HG02884 (cell line): ENCODE data around the gene UACA.
"Not testable (repeated sequence)": the region's sequence is repeated elsewhere in the genome, so short reads cannot be mapped to it uniquely, and the experiment has no call there.

Experiments
- ATAC-seq: cut with Tn5 transposase; IDR thresholded peaks from one replicate; pipeline ENCODE4 v1.9.1; 2021; ENCODE audit warnings: mild to moderate bottlenecking, moderate library complexity; ENCODE audit not compliant: unreplicated experiment

Gene UACA

DNA sequence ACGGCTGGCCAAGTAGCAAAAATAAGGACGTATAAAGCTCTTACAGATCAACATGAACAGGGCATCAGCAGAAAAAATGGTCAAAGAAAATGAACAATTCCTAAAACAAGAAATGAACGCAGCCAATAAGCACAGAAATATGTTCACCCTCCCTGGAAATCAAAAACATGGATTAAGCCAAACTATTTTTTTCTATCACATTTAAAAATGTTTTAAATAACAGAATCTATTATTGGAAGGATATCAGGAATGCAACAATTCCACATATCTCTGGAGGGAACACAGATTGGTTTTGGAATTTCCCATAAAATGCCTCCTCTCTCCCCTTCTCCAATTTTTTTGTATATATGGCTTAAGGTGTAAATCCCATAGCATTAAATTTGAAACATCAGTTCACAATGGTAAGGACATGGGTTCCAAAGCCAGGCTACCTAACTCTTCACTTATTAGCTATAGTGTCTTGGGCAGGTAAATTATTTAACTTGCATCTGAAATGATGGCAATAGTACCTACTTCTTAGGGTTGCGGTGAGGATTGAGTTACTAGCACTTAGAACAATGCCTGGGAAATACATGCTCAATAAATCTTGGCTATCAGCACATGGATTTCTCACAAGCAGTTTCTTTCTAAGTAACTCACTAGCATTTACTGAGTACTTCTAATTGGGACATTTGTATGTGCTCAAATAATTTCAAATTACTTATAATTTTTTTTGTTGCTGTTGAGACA is 10.1 kb downstream of the UACA start:
- ATAC-seq: no peak

DNA sequence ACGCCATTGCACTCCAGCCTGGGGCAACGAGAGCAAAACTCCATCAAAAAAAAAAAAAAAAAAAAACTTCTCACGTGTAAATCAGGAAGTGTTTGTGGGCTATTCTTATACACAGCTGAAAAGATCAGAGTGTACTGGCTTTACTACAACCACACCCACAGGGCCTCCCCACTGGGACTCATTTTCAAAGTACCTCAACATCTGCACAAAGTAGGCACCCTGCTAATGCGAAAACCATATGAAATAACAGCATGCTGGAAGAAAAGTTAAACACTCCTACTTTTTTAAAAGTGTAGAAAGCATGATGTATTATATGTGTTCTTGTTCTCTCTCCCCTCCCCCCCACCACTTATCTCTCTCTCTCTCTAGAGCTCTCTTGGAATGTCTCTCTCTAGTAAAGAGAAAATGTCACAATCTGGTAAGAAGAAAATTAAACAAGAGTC is 11.1 kb downstream of the UACA start:
- ATAC-seq: no peak

DNA sequence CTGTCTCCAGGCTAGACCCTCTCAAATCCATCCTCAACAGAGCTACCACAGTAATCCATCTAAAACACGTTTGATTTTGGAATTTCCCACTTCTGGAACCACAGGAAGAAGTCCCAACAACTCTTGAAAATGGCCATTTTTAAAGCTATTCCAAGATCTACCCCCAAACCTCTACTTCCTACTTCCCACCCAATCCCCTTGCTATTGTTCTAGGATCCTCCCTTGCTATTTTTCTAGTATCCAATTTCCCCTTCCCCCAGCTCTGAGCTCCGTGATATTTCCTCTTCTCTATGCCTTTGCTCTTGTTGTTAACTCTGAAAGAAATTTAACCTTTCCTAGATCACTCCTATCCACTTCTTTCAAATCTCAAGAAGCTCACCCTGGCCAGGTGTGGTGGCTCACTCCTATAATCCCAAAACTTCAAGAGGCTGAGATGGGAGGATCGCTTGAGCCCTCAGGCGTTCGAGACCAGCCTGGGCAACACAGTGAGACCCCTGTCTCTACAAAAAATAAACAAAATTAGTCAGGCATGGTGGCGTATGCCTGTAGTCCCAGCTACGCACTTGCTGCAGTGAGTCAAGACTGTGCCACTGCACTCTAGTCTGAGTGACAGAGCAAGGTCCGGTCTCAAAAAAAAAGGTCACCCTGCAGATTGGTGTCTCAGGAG is 13.0 kb downstream of the UACA start:
- no peak for ATAC-seq

DNA sequence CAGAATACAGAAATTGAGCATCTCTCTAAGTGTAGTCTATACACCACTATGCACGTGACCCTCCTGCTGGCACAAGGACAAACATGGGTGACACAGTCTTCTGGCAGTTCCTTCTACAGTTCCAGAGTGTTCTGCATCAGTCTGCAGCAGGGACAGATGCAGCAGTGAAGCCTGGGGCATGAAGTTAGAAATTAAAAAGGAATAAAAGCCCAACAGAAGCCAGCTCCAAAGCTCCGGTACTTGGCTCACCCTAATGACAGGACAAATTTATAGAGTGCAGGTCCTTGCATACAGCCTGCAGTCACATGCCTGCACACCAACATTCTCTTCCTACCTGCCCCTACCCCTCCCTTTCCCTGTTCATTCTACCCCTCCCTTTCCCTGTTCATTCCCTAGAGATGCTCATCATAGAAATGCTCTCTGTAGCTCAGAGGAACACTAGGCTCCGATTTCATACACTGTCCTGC is 15.0 kb downstream of the UACA start:
- ATAC-seq: no peak

DNA sequence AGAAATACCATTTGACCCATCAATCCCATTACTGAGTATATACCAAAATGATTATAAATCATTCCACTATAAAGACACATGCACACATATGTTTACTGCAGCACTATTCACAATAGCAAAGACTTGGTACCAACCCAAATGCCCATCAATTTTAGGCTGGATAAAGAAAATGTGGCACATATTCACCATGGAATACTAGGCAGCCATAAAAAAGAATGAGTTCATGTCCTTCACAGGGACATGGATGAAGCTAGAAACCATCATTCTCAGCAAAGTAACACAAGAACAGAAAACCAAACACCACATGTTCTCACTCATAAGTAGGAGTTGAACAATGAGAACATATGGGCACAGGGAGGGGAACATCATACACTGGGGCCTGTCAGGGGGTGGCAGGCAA is 16.8 kb downstream of the UACA start:
- ATAC-seq: not testable (repeated sequence)

DNA sequence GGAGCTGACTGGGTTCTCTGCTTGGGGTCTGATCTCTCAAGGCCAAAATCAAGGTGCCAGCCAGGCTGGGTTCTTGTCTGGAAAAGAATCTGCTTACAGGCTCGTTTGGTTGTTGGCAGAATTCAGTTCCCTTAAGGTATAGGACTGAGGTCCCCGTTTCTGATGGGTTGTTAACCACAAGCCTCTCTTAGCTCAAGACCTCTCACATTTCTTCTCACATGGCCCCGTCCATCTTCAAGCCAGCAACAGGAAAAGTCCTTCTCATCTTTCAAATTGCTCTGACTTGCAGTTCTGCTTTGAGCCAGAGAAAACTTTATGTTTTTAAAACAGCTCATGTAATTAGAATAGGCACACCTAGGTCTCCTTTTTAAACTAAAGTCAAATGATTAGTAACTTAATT is 20.4 kb downstream of the UACA start:
- ATAC-seq: no peak

DNA sequence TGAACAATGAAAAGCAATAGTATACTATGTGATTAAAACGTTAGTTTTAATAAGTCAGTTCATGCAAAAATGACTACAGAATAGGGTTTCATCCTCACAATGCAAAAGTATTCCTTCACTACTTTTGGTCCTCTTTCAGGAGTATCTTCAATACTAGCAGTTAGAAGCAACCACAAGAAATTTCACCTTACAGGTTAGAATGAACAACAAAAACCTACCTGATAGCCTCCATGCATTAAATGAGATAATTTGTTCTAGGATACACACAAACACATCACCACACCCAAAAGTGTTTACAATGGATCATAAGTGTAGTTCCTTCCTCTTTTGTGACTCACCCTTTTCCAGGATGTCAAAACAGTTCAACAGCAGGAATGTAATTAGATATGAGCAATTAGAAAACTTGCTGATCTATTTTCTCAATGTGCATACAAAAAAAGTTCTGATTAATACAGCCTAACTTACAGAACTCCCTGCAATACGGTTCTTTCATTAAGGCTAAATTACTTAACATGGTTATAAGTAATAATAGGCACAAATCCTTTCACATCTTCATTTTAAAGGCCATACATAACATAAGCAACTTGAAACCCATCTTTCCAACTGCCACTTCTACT is 21.6 kb downstream of the UACA start:
- ATAC-seq: no peak

DNA sequence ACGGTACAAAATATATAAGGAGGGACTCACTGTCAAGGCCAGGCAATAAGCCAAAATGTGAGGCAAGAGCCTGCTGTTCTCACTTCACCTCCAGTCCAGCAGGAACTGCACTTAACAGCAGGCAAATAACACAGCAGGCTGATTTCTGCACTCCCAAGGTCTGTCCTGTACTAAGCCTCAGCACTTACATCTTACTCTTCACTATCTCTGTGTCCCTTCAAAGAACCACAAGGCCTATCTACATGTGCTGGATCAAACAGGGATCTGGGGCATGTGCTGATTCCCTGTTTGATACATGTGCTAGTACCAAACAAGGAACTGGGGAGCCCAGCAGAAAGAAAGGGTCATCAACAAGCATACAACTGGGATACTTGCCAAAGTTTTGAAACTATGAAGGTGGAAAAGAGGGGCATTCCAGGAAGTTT is 22.2 kb downstream of the UACA start:
- no peak for ATAC-seq

DNA sequence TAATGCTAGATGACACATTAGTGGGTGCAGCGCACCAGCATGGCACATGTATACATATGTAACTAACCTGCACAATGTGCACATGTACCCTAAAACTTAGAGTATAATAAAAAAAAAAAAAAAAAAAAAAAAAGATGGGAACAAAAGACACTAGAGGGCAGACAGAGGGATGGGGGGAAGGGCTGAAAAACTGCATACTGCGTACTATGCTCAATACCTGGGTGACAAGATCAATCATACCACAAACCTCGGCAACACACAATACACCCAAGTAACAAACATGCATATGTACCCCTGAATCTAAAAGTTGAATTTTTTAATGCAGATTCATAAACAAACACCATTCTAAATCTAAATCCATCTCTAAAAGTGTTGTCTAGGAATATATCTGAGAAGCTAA is 28.3 kb downstream of the UACA start:
- not testable (repeated sequence) for ATAC-seq

DNA sequence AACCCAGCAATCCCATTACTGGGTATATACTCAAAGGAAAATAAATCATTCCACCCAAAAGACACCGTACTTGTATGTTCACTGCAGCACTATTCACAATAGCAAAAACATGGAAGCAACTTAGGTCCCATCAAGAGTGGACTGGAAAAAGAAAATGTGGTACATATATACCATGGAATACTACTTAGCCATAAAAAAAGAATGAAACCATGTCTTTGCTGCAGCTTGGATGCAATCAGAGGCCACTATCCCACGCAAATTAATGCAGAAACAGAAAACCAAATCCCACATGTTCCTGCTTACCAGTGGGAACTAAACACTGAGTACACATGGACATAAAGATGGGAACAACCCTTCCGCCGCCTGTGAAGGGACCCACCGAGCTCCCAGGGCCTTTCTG is 34.2 kb downstream of the UACA start:
- ATAC-seq: no peak

DNA sequence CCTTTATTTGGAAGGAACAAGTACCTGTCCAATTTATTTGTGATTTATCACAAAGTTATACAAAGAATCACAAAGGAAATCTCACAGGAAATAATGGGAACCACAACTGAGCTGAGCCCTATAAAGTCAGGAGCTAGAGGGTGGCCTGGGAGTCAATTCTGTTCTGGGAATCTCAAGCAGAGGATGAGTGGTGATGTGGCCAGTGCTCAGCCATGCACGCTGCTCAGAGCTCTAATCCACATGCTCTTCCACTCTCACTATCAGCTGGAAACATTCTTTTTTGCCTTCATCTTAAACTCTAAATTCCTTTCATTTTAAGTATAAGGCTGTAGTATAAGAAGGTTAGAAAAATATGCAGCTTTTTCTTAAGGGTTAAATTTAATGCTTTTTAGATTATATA is 36.6 kb downstream of the UACA start:
- no peak for ATAC-seq

DNA sequence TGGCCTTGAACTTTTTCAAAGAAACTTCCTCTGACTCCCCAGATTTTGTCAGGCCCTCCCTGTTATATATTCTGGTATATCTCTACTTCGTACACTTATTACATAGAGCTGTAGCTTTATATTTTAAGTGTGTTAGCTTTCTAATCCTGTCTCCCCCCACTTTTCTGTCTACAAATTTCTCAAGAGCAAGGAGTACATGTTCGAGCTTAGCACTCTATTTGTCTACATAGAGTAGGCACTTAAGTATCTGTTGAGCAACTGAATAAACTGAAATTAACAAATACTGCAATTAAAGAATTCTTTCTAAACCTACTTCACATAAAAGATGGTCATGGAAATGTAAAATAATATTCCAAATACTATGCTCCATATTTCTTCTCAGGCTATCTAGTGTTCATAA is 39.4 kb downstream of the UACA start:
- ATAC-seq: no peak

DNA sequence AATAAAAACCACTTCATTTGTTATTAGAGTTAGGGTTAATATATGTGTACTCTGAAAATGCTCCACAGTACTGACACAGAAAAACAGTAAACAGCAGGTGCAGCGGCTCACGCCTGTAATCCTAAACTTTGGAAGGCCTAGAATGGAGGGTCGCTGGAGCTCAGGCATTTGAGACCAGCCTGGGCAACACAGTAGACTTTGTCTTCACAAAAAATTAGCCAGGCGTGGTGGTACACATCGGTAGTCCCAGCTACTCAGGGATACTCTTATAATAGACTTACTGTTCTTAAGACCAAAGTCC is 40.3 kb downstream of the UACA start:
- no peak for ATAC-seq

DNA sequence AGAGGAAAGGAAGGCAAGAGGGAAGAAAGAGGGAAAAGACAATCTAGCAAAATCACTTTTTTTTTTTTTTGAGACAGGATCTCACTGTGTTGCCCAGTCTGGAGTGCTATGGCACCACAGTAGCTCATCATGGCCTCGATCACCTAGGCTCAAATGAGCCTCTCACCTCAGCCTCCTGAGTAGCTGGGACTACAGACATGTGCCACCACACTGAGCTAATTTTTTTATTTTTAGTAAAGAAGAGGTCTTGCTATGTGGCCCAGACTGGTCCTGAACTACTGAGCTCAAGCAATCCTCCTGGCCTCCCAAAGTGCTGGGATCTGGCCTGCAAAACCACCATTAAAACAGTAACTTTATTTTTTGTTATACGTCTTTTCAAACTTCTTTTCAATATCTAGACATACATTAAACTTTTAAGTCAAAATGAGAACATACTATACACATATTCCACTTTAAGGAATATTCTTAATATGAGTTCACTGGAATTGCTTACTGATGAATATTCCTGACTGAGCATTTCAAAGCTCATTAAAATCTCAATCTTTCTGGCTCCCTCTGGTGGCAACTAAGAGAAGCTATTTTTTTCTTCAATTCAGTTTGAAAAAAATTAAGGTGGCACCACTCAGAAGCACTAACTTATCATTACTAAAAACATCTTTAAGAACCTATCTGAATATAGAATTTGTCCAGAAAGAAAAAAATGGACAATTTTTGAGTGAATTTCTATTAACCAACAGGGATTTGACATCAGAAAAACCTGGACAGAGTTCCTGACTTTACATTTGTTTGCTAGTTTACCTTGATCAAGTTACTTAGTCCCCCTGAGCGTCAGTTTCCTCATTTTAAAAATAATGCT is 40.9 kb downstream of the UACA start:
- ATAC-seq: no peak

DNA sequence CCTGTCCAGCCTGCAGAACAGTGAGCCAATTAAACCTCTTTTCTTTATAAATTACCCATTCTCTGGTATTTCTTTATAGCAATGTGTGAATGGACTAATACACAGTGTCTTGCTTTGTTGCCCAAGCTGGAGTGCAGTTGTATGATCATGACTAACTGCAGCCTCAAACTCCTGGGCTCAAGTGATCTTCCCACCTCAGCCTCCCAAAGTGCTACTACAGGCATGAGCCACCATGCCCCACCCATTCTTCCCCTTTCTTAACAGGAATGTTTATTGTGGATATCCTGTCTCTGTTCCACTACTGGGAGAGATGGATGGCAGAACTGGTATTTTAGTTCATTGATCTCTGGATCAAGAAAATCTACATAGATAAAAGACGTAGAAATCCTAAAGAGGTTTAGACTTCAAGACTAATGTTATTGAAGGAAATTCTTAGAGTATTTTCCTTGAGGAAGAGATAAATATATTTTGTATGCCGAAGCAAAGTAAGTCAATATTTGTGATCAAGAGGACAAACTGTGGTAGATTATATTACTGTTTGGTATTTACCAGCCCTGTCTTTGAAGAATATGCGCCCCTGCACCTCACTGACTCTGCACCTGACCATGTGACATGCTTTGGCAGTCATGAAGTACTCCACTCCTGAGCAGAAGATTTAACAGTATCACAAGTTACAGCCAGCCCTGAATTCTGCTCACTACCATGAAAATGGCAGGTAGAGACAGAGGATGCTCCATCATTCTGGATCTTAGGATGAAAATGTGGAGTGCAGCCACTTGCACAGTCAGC is 42.9 kb downstream of the UACA start:
- ATAC-seq: no peak

DNA sequence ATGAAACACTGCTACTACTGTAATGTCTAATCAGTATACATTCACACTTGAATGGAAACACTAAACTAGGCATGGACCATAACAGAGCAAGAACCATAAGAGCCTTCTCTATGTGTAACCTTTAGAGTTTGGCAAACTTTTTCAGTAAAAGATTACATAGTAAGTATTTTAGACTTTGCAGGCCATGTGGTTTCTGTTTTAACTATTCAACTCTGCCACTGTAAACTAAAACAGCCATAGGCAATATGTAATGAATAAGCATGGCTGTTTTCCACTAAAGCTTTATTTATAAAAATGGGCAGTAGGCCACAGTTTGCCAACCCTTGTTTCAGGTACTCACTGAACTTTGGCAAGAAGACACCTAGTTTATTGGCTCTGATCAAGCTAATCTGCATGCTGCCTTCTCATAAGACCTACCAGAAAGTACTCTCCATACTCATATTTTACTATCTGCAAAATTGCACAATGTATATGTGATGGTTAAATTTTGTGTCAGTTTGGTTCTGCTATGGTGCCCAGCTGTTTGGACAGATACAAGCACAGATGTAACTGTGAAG is 46.0 kb downstream of the UACA start:
- no peak for ATAC-seq

DNA sequence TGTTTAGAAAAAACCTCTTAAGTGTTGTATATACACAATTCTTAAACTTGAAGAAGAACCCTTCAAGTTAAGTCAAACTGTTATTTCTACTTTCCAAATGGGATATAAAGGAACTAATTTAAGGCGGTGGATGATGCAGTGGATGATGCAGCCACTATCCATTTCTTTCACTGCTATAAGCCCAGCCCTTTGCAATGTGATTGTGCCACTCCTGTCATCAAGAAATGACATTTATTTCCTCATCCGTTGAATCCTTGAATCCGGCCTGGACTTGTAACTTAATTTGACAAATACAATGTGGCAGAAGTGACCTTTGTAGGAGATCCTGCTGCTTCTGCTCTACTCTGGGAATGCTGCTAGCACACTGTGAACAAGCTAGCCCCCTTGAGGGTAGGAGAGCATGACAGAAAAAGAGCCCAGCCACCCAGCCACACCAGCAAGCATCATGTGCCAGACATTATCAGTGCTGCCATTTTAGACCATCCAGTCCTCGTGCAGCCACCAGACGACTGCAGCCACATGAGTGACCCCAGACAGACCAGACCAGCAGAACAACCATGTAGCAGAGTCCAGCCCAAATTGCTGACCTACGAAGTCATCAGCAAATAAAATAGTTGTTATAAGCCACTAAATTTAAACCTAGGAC is 47.4 kb downstream of the UACA start:
- no peak for ATAC-seq

DNA sequence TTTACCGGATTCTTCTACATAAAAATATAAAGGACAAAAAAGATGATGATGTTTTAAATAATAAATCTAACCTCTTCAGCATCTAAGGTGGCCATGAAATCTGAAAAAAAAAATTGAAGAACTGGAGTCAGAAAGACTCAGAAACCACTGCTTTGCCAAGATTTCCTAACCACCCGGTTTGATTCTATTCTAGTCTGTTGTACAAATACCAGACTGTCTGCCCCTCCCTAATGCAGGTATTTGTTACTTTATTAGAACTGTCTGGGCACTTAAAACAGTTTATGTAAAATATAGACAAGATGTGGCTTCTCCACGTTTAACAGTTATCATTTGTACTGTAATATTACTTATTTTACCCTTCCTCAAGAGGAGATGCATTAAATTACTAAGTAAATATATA is 48.8 kb downstream of the UACA start:
- ATAC-seq: no peak

DNA sequence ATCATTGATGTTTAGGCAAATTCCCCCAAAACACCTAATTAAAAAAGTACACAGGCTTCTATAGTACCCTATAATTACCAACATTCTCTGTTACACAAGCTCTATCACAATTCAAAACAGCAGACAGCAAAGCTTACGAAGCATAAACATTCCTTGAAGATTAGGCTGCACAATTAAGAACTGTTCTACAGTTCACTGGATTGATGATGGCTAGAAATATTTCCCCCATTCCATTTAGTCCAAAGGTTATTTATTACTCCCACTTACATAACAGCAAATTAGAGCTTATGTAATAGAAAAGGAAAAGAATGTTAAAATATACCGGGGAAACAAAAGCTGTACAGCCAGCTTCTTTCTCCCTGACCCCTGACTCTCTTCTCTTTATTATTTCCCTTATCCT is 49.3 kb downstream of the UACA start:
- ATAC-seq: no peak

DNA sequence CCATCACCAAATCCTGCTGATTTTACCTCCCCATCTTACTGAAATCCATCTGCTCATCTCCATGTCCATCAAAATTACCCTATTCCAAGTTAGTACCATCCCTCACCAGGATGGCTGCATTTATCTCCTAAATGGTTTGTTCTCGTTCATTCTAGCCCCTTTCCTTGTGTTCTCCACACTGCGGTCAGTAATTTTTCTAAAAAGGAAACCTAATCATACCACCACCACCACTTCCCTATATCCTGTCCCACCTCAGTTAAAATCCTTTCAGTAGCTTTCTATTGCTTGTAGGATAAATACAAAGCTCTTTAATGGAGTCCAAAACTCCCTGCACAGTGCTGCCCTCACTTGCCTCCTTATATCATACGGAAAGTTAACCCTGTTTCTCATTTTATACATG is 51.1 kb downstream of the UACA start:
- no peak for ATAC-seq
